DOHH2 (cell line): ENCODE results near the gene JAK1.

Experiments used
- H3F3A ChIP-seq: fragments of 200-600 bp; sonication (generic), shearing (Covaris generic); 2 replicates; pipeline ENCODE4 v1.6.0; 2016; ENCODE audit warnings: antibody characterized with exemption, mild to moderate bottlenecking; ENCODE audit not compliant: control insufficient read depth, insufficient read depth
- H3K27ac ChIP-seq: fragments of 200-600 bp; sonication (generic); 2 replicates; pipeline ENCODE4 v1.5.1; 2014; ENCODE audit warnings: low read depth, mild to moderate bottlenecking, low read length, moderate library complexity
- H3K27me3 ChIP-seq: fragments of 200-600 bp; sonication (generic); 2 replicates; pipeline ENCODE4 v1.6.1; 2014; ENCODE audit warnings: mild to moderate bottlenecking, low read length, mixed read lengths; ENCODE audit not compliant: control insufficient read depth
- H3K36me3 ChIP-seq: fragments of 200-600 bp; sonication (generic); 2 replicates; pipeline ENCODE4 v1.6.1; 2014; ENCODE audit warnings: mild to moderate bottlenecking, low read length, moderate library complexity, mixed read lengths; ENCODE audit not compliant: control insufficient read depth
- H3K4me1 ChIP-seq: fragments of 200-600 bp; sonication (generic); 2 replicates; pipeline ENCODE4 v1.6.1; 2014; ENCODE audit warnings: mild to moderate bottlenecking, low read length, mixed read lengths; ENCODE audit not compliant: control insufficient read depth
- H3K4me2 ChIP-seq: fragments of 200-600 bp; sonication (generic); 2 replicates; pipeline ENCODE4 v1.6.0; 2014; ENCODE audit warnings: mild to moderate bottlenecking, low read length, moderate library complexity
- H3K4me3 ChIP-seq: fragments of 200-600 bp; sonication (generic); 2 replicates; pipeline ENCODE4 v1.5.1; 2014; ENCODE audit warnings: mild to moderate bottlenecking, low read length, mixed read lengths
- H3K79me2 ChIP-seq: fragments of 200-600 bp; sonication (generic); 2 replicates; pipeline ENCODE4 v1.6.1; 2014; ENCODE audit warnings: mild to moderate bottlenecking, low read length, mixed read lengths; ENCODE audit not compliant: control insufficient read depth
- H3K9me2 ChIP-seq: fragments of 200-600 bp; sonication (generic); replicated peaks from 2 replicates; pipeline ENCODE4 v1.6.1; 2014; ENCODE audit warnings: mild to moderate bottlenecking, low read length, mixed read lengths; ENCODE audit not compliant: control insufficient read depth
- H3K9me3 ChIP-seq: fragments of 200-600 bp; sonication (generic); 2 replicates; pipeline ENCODE4 v1.6.1; 2014; ENCODE audit warnings: antibody characterized with exemption, low read length, mixed read lengths; ENCODE audit not compliant: control insufficient read depth, insufficient read depth
- H4K20me1 ChIP-seq: fragments of 200-600 bp; sonication (generic); 2 replicates; pipeline ENCODE4 v1.6.0; 2014; ENCODE audit warnings: low read depth, mild to moderate bottlenecking, antibody characterized with exemption, low read length, moderate library complexity; ENCODE audit not compliant: control insufficient read depth, insufficient read depth
- CTCF ChIP-seq: fragments of 200-600 bp; sonication (generic); IDR thresholded peaks from one replicate; pipeline ENCODE4 v1.5.1; 2014; ENCODE audit warnings: antibody characterized with exemption, mild to moderate bottlenecking, low read depth, low read length; ENCODE audit not compliant: poor library complexity, severe bottlenecking
- EZH2phosphoT487 ChIP-seq: fragments of 200-600 bp; sonication (generic); IDR thresholded peaks from 2 replicates; pipeline ENCODE4 v1.6.1; 2017; ENCODE audit warnings: borderline replicate concordance, mild to moderate bottlenecking, antibody characterized with exemption, low read length, moderate library complexity, mixed read lengths

Gene JAK1

GRCh38 chr1:64878090-64878489 lies 88.3 kb downstream of the JAK1 start:
- Histone ChIP-seq H3K27ac (no peak overlapping the region), H3F3A (no peaks in the 10 kb centered on the region), H3K9me2 (no peaks in the 10 kb centered on the region), H3K9me3 (no peaks in the 10 kb centered on the region), H3K36me3 (peaks cover 60% of the 10 kb centered on the region), H3K4me3 (no peak overlapping the region), H4K20me1 (no peaks in the 10 kb centered on the region), H3K4me1 (no peaks in the 10 kb centered on the region), H3K4me2 (no peak overlapping the region), H3K27me3 (no peaks in the 10 kb centered on the region), H3K79me2 (no peaks in the 10 kb centered on the region)
- no peak for TF ChIP-seq CTCF
- no peak for TF ChIP-seq EZH2phosphoT487

GRCh38 chr1:64877598-64877997 lies 88.8 kb downstream of the JAK1 start:
- no peak overlapping the region for H3K27ac ChIP-seq
- H3K4me1 ChIP-seq: no peaks in the 10 kb centered on the region
- no peaks in the 10 kb centered on the region for H3K9me3 ChIP-seq
- H4K20me1 ChIP-seq: no peaks in the 10 kb centered on the region
- no peak overlapping the region for H3K4me3 ChIP-seq
- H3F3A ChIP-seq: no peaks in the 10 kb centered on the region
- TF ChIP-seq EZH2phosphoT487: no peak
- no peak for TF ChIP-seq CTCF
- H3K79me2 ChIP-seq: no peaks in the 10 kb centered on the region
- H3K36me3 ChIP-seq: peaks cover 59% of the 10 kb centered on the region
- H3K4me2 ChIP-seq: no peak overlapping the region
- no peaks in the 10 kb centered on the region for H3K27me3 ChIP-seq
- H3K9me2 ChIP-seq: no peaks in the 10 kb centered on the region

- Histone ChIP-seq H3F3A (no peaks in the 10 kb centered on the region), H3K27ac (no peak overlapping the region), H3K4me3 (no peak overlapping the region), H3K4me2 (no peak overlapping the region), H3K4me1 (no peaks in the 10 kb centered on the region), H3K27me3 (no peaks in the 10 kb centered on the region), H3K36me3 (peaks cover 57% of the 10 kb centered on the region), H3K9me3 (no peaks in the 10 kb centered on the region), H4K20me1 (no peaks in the 10 kb centered on the region), H3K9me2 (no peaks in the 10 kb centered on the region), H3K79me2 (no peaks in the 10 kb centered on the region)
- TF ChIP-seq CTCF: no peak
- no peak for TF ChIP-seq EZH2phosphoT487
Measured at GRCh38 chr1:64877151-64877550, 89.2 kb downstream of the JAK1 start.

- H3K36me3 ChIP-seq: peaks cover 58% of the 10 kb centered on the region
Measured at GRCh38 chr1:64875606-64876005, 90.7 kb downstream of the JAK1 start.

More at GRCh38 chr1:64875606-64876005, 90.7 kb downstream of the JAK1 start:
- Histone ChIP-seq H3K9me3 (no peaks in the 10 kb centered on the region), H3K4me3 (no peak overlapping the region), H3F3A (no peaks in the 10 kb centered on the region), H3K27ac (no peak overlapping the region), H3K27me3 (no peaks in the 10 kb centered on the region), H3K79me2 (no peaks in the 10 kb centered on the region), H4K20me1 (no peaks in the 10 kb centered on the region), H3K4me2 (no peak overlapping the region), H3K4me1 (no peaks in the 10 kb centered on the region), H3K9me2 (no peaks in the 10 kb centered on the region)
- TF ChIP-seq CTCF (no peak), EZH2phosphoT487 (no peak)
